Hematopoietic multipotent progenitor cell treated with erythropoietin and hydrocortisone succinate and interleukin-3 and kit ligand, for 17 days (in vitro differentiated cells): ENCODE results near the gene PALS2.
A peak's percentile ranks its signal among the peaks of the same experiment; 100 is the strongest.

Experiments used
- DNase-seq: peaks from one replicate; pipeline ENCODE4 v3.0.0-alpha.2; 2015; ENCODE audit warnings: low spot score

PALS2 gene

GRCh38 chr7:24591152-24591551, 17.9 kb downstream of the PALS2 start:
- no peak for DNase-seq

- no peak for DNase-seq
These were observed 22.6 kb downstream of the PALS2 start for GRCh38 chr7:24595671-24596418.

GRCh38 chr7:24597014-24597413, 23.8 kb downstream of the PALS2 start:
- DNase-seq: no peak

- DNase-seq: no peak
These were observed 28.3 kb downstream of the PALS2 start for GRCh38 chr7:24601600-24601999.

- no peak for DNase-seq
These were observed 29.7 kb downstream of the PALS2 start for GRCh38 chr7:24602860-24603456.

- peak; percentile 57 for DNase-seq
These were observed 31.4 kb downstream of the PALS2 start for GRCh38 chr7:24604630-24605029.

- DNase-seq: no peak
These were observed 35.3 kb downstream of the PALS2 start for GRCh38 chr7:24608504-24608903.

- DNase-seq: no peak
These were observed 35.8 kb downstream of the PALS2 start for GRCh38 chr7:24609059-24609458.

GRCh38 chr7:24609570-24609969, 36.3 kb downstream of the PALS2 start:
- DNase-seq: no peak

- DNase-seq: no peak
These were observed 37.9 kb downstream of the PALS2 start for GRCh38 chr7:24611130-24611529.

GRCh38 chr7:24617957-24618616, 44.8 kb downstream of the PALS2 start:
- DNase-seq: no peak

GRCh38 chr7:24619978-24620377, 46.7 kb downstream of the PALS2 start:
- DNase-seq: no peak

GRCh38 chr7:24622646-24623182, 49.5 kb downstream of the PALS2 start:
- DNase-seq: no peak
